Measurements from ENCODE around the gene CCDC157. TPM values are rescaled to one million over a fixed set of nuclear protein-coding genes. Genes with fewer than 3 reads are reported as not detected.

The CCDC157 gene
- total RNA-seq, 1 experiment from 2014 or later = 1.1 TPM

DNA sequence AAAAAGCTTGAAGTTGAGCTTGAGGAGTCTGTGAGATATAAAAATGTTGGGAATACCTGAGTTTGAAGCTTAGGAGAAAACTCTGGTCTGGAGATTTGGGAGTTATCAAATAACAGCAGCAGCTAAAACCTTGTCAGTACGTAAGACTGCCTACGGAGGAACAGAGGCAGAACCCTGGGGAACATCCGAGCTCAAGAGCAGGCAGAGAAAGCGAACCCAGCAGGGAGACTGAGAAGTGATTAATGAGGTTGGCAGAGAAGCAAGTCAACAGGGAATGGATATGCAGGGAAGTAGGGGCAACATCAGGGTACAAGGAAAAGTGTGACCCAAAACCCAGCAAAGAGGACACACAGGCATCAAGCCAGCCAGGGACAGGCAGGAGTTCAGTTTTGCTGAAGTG, 56.2 kb downstream of the CCDC157 start:
- DNase-seq (ENCODE audit: unreplicated experiment) = no peak
- H3K27ac Mint-ChIP-seq (ENCODE audit: low read depth, unreplicated experiment) = peak overlapping the region; percentile 90
- peaks cover 50% of the 10 kb centered on the region for H3K4me1 Mint-ChIP-seq (ENCODE audit: insufficient read depth, unreplicated experiment)
- no peak overlapping the region for H3K4me3 Mint-ChIP-seq (ENCODE audit: unreplicated experiment)
- ChIA-PET CTCF (interaction anchor here (0.6 to 5.4 kb wide), 8 partner anchors 11 to 157 kb away, joined by 3 to 59 read pairs (median 4); partner anchors contain the start of gene MTFP1), POLR2A (interaction anchor here (0.6 to 11.3 kb wide), 5 partner anchors 9 to 218 kb away, joined by 3 to 342 read pairs (median 13); partner anchors contain the start of genes MTFP1 and SEC14L2)
- BruUV-seq (replicated peaks) = no TSS peak
- TF ChIP-seq CTCF (IDR thresholded peaks at IDR 0.05; ENCODE audit: unreplicated experiment) = no peak
- intact Hi-C loops (cut with micrococcal nuclease) = no loop called here
- H3K9me3 Mint-ChIP-seq (ENCODE audit: unreplicated experiment) = no peaks in the 10 kb centered on the region
- peaks cover 97% of the 10 kb centered on the region for H3K36me3 Mint-ChIP-seq (ENCODE audit: insufficient read depth, unreplicated experiment)
- no peaks in the 10 kb centered on the region for H3K27me3 Mint-ChIP-seq (ENCODE audit: insufficient read depth, unreplicated experiment)

DNA sequence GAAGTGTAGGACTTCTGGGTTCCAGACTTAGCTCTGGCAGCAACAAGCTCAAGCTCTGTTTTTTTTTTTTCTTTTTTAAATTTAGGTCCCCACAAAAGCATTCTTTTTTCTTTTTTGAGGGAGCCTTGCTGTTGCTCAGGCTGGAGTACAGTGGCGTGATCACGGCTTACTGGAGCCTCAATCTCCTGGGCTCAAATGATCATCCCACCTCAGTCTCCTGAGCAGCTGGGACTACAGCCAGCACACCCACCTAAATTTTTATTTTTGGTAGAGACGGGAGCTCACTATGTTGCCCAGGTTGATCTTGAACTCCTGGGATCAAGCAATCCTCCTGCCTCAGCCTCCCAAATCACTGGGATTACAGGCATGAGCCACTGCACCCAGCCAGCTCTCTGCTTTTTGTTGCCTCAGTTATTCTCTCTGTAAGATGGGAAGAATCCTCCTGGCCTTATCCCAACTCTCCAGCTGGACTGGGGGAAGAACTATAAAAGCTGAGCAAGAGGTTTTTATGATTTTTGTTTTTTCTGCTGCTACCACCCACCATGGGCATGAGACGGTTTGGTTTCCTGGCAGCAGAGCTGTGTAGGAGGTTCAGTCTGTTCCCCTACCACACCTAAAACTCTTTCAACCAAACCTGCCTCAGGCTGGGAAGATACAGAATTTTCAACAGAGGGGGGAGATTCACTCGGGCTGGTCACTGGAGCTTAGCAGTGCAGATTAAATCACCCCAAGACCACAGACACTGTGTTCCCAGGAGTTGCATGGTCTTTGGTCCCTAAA, 57.1 kb downstream of the CCDC157 start:
- peak; percentile 38 for DNase-seq (ENCODE audit: unreplicated experiment)
- no TSS peak for BruUV-seq (replicated peaks)
- CTCF ChIA-PET = interaction anchor here (0.6 to 5.4 kb wide), 7 partner anchors 10 to 580 kb away, joined by 3 to 59 read pairs (median 3); partner anchors contain the start of genes MTFP1 and RNF215
- Mint-ChIP-seq H3K4me3 (ENCODE audit: unreplicated experiment) (peak overlapping the region; percentile 12), H3K27me3 (ENCODE audit: insufficient read depth, unreplicated experiment) (no peaks in the 10 kb centered on the region), H3K9me3 (ENCODE audit: unreplicated experiment) (no peaks in the 10 kb centered on the region), H3K27ac (ENCODE audit: low read depth, unreplicated experiment) (peak overlapping the region; percentile 66), H3K36me3 (ENCODE audit: insufficient read depth, unreplicated experiment) (peaks cover 95% of the 10 kb centered on the region), H3K4me1 (ENCODE audit: insufficient read depth, unreplicated experiment) (peaks cover 41% of the 10 kb centered on the region)
- POLR2A ChIA-PET = interaction anchor here (3.0 to 11.3 kb wide), 3 partner anchors 8 to 22 kb away, joined by 13 to 342 read pairs (median 90); partner anchors contain the start of genes MTFP1 and SEC14L2
- intact Hi-C loops (cut with micrococcal nuclease) = no loop called here
- TF ChIP-seq CTCF (IDR thresholded peaks at IDR 0.05; ENCODE audit: unreplicated experiment) = no peak

GRCh38 chr22:30414525-30415047, 57.8 kb downstream of the CCDC157 start:
- Mint-ChIP-seq H3K4me3 (ENCODE audit: unreplicated experiment) (peak overlapping the region; percentile 12), H3K27ac (ENCODE audit: low read depth, unreplicated experiment) (peak overlapping the region; percentile 66), H3K9me3 (ENCODE audit: unreplicated experiment) (no peaks in the 10 kb centered on the region), H3K36me3 (ENCODE audit: insufficient read depth, unreplicated experiment) (peaks cover 95% of the 10 kb centered on the region), H3K27me3 (ENCODE audit: insufficient read depth, unreplicated experiment) (no peaks in the 10 kb centered on the region), H3K4me1 (ENCODE audit: insufficient read depth, unreplicated experiment) (peaks cover 35% of the 10 kb centered on the region)
- DNase-seq (ENCODE audit: unreplicated experiment) = no peak
- POLR2A ChIA-PET = interaction anchor here (0.6 to 11.3 kb wide), 3 partner anchors 7 to 32 kb away, joined by 3 to 342 read pairs (median 90); partner anchors contain the start of genes MTFP1 and SEC14L2
- CTCF ChIA-PET = interaction anchor here (0.5 to 5.4 kb wide), 8 partner anchors 9 to 839 kb away, joined by 3 to 59 read pairs (median 3); partner anchors contain the start of genes MTFP1 and RNF215
- TF ChIP-seq CTCF (IDR thresholded peaks at IDR 0.05; ENCODE audit: unreplicated experiment) = no peak
- BruUV-seq (replicated peaks) = no TSS peak
- intact Hi-C loops (cut with micrococcal nuclease) = no loop called here

GRCh38 chr22:30416403-30416802, 59.6 kb downstream of the CCDC157 start:
- Mint-ChIP-seq H3K27me3 (ENCODE audit: insufficient read depth, unreplicated experiment) (no peaks in the 10 kb centered on the region), H3K9me3 (ENCODE audit: unreplicated experiment) (no peaks in the 10 kb centered on the region), H3K27ac (ENCODE audit: low read depth, unreplicated experiment) (no peak overlapping the region), H3K4me1 (ENCODE audit: insufficient read depth, unreplicated experiment) (peaks cover 39% of the 10 kb centered on the region), H3K36me3 (ENCODE audit: insufficient read depth, unreplicated experiment) (peaks cover 95% of the 10 kb centered on the region), H3K4me3 (ENCODE audit: unreplicated experiment) (no peak overlapping the region)
- POLR2A ChIA-PET = interaction anchor here (11.0 to 14.3 kb wide), 2 partner anchors 7 to 21 kb away, joined by 342 to 532 read pairs; partner anchors contain the start of genes RNF215 and SEC14L2
- CTCF ChIA-PET = interaction anchor here (0.7 kb wide), 1 partner anchor 30 kb away, joined by 3 read pairs; no protein-coding TSS in a partner anchor
- intact Hi-C loops (cut with micrococcal nuclease) = no loop called here
- no peak for DNase-seq (ENCODE audit: unreplicated experiment)
- BruUV-seq (replicated peaks) = no TSS peak
- no peak for TF ChIP-seq CTCF (IDR thresholded peaks at IDR 0.05; ENCODE audit: unreplicated experiment)
